Rectal smooth muscle tissue (tissue), 1 donor: ENCODE data around the gene SPATA3.
"Not testable (repeated sequence)": the region's sequence is repeated elsewhere in the genome, so short reads cannot be mapped to it uniquely, and the experiment has no call there.

Experiments used
- H3K27ac ChIP-seq: one replicate; pipeline ENCODE4 v1.7.0; 2013; ENCODE audit warnings: low read depth, low read length, inconsistent platforms
- H3K27me3 ChIP-seq: one replicate; pipeline ENCODE4 v1.7.0; 2013; ENCODE audit warnings: low read length; ENCODE audit not compliant: control insufficient read depth, insufficient read depth
- H3K36me3 ChIP-seq: one replicate; pipeline ENCODE4 v1.7.0; 2013; ENCODE audit warnings: low read length; ENCODE audit not compliant: control insufficient read depth, insufficient read depth
- H3K4me1 ChIP-seq: one replicate; pipeline ENCODE4 v1.7.0; 2013; ENCODE audit warnings: low read length; ENCODE audit not compliant: control insufficient read depth, insufficient read depth
- H3K4me3 ChIP-seq: one replicate; pipeline ENCODE4 v1.7.0; 2013; ENCODE audit warnings: low read length
- H3K9ac ChIP-seq: one replicate; pipeline ENCODE4 v1.7.0; 2013; ENCODE audit warnings: low read length

Gene SPATA3

DNA sequence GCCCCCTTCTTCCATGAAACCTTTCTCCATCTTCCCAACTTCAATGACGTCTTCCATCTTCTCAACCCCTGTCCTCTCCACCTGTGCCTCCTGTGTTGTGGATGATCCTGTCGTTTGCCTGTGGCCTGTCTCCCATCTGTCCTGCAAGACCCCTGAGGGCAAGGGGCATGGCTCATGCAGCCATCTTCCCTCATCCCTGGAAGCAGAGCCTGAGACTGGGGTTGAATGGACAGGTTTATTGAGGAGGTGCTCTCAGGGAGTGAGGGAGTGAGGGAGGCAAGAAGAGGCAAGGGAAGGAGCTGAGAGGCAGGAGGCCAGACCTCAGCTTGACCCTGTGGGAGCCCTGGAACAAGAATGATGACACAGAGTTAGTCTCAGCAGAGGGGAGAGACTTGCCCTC is 7.3 kb downstream of the SPATA3 start:
- Histone ChIP-seq H3K36me3 (no peaks in the 10 kb centered on the region), H3K4me3 (no peak overlapping the region), H3K27me3 (no peaks in the 10 kb centered on the region), H3K27ac (no peak overlapping the region), H3K9ac (no peak overlapping the region), H3K4me1 (no peaks in the 10 kb centered on the region)

DNA sequence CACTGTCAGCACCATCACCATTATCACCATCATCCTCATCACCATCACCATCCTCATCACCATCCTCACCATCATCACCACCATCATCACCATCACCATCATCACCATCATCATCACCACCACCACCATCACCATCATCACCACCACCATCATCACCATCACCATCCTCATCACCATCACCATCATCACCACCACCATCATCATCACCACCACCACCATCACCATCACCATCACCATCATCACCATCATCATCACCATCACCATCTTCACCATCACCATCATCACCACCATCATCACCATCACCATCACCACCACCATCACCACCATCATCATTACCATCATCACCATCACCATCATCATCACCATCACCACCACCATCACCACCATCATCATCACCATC is 9.0 kb downstream of the SPATA3 start:
- H3K4me1 ChIP-seq, H3K27me3 ChIP-seq, H3K27ac ChIP-seq, H3K36me3 ChIP-seq, H3K9ac ChIP-seq, H3K4me3 ChIP-seq: not testable (repeated sequence)

DNA sequence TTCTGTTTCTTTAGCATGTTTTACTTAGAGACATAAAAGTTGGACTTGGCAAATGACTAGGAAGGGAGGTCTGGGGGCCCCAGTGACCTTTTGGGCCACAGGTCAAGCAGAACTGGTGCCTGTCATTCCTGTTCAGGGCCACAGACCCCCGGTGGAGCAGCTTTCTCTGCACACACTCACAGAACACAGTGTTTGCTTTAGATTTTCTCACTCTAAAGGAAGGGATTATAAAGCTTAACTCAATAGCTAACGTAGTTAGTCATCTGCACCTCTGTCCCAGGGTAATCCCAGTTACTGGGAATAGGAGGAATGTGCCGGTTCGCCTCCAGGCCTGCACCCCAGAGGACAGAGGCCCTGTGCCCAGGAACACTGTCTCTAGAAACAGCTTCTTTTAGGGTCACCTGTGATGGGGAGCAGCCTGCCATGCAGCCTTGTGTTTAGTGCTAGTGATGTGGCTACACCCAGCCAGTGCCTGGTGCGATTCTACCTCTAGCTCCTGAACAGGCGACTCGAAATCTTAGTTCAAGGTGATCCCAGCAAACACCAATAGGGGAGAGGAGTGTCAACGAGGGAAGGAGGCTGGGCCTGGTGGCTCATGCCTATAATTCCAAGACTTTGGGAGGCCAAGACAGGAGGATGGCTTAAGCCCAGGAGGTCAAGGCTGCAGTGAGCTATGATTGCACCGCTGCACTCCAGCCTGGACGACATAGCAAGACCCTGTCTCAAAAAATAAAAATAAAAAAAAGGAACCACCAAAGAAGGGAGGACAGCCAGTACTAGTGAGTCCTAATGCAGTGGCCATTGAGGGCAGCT is 11.6 kb downstream of the SPATA3 start:
- H3K4me3 ChIP-seq = no peak overlapping the region
- H3K27ac ChIP-seq = no peak overlapping the region

DNA sequence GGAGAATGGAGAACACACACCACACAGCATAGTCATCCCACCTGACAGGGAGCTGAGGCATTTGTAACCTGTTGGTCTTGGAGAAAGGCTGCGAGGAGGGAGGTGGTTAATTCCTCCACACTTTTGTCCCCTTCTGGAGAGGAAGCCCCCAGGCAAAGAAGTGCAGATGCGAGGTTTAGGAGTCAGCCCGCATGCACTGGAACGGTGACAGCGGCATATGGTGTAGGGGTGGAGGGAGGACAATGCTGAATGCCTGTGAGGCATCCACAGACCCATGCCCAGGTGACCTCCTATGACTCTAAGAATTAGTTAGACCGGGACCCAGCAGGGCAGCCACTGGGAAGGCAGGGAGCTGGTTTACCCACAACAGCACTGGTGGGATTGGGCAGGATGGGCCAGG is 12.2 kb downstream of the SPATA3 start:
- Histone ChIP-seq H3K36me3 (no peaks in the 10 kb centered on the region), H3K4me3 (no peak overlapping the region), H3K9ac (no peak overlapping the region), H3K27ac (no peak overlapping the region), H3K4me1 (no peaks in the 10 kb centered on the region), H3K27me3 (no peaks in the 10 kb centered on the region)

More for the DNA sequence above, 11.6 kb downstream of the SPATA3 start:
- H3K36me3 ChIP-seq = no peaks in the 10 kb centered on the region
- no peak overlapping the region for H3K9ac ChIP-seq
- H3K27me3 ChIP-seq = no peaks in the 10 kb centered on the region
- no peaks in the 10 kb centered on the region for H3K4me1 ChIP-seq

DNA sequence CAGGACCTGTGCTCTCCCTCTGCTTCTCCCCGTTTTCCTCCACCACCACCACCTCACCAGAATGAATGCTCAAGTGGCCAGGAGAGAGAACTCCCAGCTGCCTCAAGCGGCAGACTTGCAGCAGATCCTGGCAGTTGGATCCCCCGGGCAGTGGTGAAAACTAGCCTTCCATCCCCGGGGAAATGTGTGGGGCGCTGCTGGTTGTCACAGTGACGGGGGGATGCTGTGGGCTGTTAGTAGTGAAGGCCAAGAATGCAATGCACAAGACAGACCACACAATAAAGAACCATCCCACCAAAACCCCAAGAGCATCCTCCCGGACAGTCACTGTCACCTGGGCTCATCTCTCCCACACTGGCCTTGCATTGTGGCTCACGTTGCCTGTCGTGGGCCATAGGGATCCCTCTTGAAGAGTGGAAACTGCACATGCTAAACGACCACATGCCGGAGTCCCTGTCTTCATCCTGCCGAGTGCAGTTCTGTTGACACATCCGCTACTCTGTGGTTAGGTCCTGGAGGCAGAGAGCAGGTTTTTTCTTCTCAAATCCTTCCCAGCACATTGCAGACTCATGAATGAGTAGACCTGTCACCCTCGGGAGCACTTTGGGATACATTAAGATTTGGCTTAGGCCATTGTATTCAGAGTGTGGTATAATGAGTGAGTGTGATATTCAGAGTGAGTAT is 13.5 kb downstream of the SPATA3 start:
- Histone ChIP-seq H3K4me3 (no peak overlapping the region), H3K36me3 (no peaks in the 10 kb centered on the region), H3K27me3 (no peaks in the 10 kb centered on the region), H3K27ac (no peak overlapping the region), H3K9ac (no peak overlapping the region), H3K4me1 (no peaks in the 10 kb centered on the region)

DNA sequence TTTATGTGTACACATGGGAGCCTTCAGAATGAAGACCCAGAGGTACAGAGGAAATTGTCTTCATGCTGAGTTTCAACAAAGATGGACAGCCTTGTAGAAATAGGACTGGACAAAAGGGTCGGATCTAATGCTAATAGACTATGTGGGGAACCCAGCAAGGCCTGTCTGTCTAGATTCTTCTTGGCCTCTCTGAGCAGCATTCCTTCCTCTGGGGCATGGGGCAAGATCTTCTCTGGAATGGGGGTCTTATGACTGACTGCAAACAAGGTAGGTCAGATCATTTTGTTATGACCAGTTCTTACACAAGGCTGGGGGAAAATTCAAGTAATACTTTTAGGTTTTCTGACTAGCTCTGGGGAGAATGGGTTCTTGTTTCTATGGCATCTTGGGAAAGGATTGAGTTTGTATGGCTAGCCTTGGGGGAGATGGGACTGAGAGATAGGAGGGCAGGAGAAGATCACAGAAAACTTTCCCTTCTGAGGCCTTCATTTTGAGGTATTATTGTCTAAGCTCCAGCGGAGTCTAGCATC is 14.3 kb downstream of the SPATA3 start:
- Histone ChIP-seq H3K4me3 (no peak overlapping the region), H3K27ac (no peak overlapping the region), H3K36me3 (no peaks in the 10 kb centered on the region), H3K4me1 (no peaks in the 10 kb centered on the region), H3K9ac (no peak overlapping the region), H3K27me3 (no peaks in the 10 kb centered on the region)

DNA sequence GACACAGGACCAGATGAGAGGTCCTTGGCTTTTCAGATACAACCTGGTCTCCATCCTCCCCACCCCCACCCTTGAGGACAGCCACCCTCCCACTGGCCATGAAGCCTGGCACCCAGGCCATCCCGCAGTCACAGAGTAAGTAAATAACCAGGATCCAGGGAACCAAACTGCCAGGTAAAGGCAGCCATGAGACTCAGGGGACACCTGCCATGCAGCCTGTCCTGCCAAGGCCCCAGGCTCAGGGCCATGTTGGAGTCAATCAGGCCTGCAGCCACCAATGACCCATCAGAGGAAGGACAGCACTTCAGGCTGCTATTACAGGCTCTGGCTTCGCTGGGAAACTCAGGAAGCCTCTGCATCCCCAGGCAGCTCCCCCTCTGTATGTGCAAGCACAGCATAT is 15.6 kb downstream of the SPATA3 start:
- H3K36me3 ChIP-seq = no peaks in the 10 kb centered on the region
- H3K27me3 ChIP-seq = no peaks in the 10 kb centered on the region
- H3K27ac ChIP-seq = no peak overlapping the region
- H3K9ac ChIP-seq = no peak overlapping the region
- H3K4me1 ChIP-seq = no peaks in the 10 kb centered on the region
- H3K4me3 ChIP-seq = no peak overlapping the region

DNA sequence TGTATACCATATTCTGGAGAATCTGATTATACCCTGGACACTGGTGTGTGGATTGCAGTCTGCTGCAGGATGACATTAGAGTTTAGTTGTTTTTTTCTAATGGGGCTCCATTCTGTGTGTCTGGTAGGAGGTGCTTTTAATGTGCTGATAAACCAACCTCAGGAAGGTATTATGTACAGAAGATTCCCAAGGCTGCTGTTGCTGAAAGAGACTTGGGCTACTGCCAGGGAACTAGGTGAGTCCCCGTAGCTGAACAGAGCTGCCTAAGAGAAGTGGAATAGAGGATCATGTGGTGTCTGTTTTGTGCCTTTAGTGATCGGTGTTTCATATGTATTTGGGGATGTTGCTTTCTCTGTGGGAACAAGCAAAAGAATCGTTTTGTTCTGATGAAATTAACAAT is 16.5 kb downstream of the SPATA3 start:
- no peaks in the 10 kb centered on the region for H3K36me3 ChIP-seq
- no peak overlapping the region for H3K9ac ChIP-seq
- no peaks in the 10 kb centered on the region for H3K27me3 ChIP-seq
- no peaks in the 10 kb centered on the region for H3K4me1 ChIP-seq
- H3K27ac ChIP-seq = no peak overlapping the region
- no peak overlapping the region for H3K4me3 ChIP-seq

DNA sequence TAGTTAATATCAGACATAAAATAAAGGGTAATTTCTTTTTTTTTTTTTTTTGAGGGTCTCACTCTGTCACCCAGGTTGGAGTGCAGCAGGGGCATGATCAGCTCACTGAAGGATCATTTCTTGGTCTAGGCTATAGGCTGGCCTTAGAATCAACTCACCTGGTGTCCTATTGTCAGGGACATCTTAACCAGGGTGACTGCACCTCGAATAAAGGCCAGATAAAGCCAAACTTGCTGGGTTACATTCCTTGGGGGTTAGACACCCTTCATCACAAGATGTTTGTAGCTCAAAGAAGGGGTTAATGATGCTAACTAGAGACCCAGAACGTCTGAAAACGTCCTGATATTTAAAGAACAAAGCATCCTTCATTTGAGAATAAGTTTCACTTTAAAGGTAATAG is 17.9 kb downstream of the SPATA3 start:
- Histone ChIP-seq H3K36me3 (no peaks in the 10 kb centered on the region), H3K4me3 (no peak overlapping the region), H3K27me3 (no peaks in the 10 kb centered on the region), H3K27ac (no peak overlapping the region), H3K4me1 (no peaks in the 10 kb centered on the region), H3K9ac (no peak overlapping the region)

DNA sequence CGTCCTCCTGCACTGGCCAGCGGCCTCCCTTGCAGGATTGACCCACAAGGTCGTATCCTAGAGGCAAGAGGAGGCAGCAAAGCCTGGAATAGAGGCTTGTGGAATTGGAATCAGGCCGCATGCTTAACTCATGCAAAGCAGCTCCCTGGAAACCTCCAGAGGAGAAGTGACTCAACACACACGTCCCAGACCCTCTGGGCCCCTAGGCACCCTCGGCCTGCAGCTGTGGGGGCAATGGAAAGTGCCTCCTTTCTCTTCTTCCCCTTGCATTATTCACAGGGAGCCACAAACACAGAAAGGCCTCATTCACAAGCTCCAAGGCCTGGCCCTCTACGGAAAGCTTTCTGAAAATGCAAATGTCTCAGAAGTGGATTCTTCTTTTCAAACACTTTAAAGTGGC is 19.6 kb downstream of the SPATA3 start:
- Histone ChIP-seq H3K4me1 (no peaks in the 10 kb centered on the region), H3K27ac (no peak overlapping the region), H3K36me3 (no peaks in the 10 kb centered on the region), H3K4me3 (no peak overlapping the region), H3K9ac (no peak overlapping the region), H3K27me3 (no peaks in the 10 kb centered on the region)

DNA sequence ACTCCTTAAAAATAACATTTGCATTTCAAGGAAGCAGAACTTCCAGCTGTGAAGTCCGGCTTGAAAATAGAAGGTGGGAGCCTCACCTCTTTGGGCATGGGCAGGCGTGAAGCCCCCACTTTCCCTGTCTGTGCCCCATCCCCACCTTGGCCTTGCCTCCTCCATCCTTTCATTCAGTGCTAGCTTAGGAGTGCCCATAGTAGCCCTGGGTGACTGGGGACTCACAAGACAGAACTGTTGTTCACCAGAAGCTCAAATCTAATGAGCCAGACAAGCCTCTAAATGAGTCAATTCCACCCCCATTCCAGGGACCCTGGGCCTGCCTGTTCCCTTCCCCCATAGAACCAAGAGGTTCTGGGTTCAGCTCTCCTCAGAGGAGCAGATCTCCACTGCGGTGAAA is 20.0 kb downstream of the SPATA3 start:
- Histone ChIP-seq H3K4me1 (no peaks in the 10 kb centered on the region), H3K27ac (no peak overlapping the region), H3K27me3 (no peaks in the 10 kb centered on the region), H3K9ac (no peak overlapping the region), H3K36me3 (no peaks in the 10 kb centered on the region), H3K4me3 (no peak overlapping the region)

DNA sequence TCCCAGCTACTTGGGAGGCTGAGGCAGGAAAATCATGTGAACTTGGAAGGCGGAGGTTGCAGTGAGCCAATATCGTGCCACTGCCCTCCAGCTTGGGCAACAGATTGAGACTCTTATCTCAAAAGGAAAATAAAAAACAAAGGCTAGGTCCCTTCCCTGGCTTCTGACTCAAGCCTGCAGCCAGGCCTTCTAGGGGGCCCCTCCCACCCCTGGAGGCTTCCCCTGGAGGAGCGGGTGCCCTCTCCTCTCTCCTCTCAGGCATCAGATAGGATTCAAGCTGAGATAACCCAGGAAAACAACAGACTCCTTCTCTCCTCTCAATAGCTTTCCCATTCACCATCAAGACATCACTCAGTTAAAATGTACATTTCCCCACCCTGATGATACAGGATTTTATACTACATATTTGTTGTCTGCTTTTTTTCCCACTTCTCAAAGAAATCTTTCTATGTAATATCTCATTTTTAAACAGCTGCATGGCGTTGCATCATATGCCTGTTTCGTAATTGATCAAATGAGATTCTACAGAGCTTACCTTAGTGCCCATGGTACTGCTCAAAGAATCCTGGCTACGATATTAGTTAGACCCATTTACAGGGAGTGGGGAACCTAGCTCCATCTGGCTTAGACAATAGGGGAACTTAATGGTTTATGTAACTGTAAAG is 20.8 kb downstream of the SPATA3 start:
- no peak overlapping the region for H3K27ac ChIP-seq
- H3K4me3 ChIP-seq = no peak overlapping the region
- H3K36me3 ChIP-seq = no peaks in the 10 kb centered on the region
- no peaks in the 10 kb centered on the region for H3K27me3 ChIP-seq
- no peak overlapping the region for H3K9ac ChIP-seq
- H3K4me1 ChIP-seq = no peaks in the 10 kb centered on the region
